ENCODE results near the gene ZNF503.

Gene ZNF503

GRCh38 chr10:75425291-75426079 lies 23.9 kb upstream of the ZNF503 start:
- no peak for TF ChIP-seq CTCF (IDR thresholded peaks at IDR 0.05; ENCODE audit: insufficient read depth, low read depth, low read length, missing control alignments)
- DNase-seq (ENCODE audit: low read depth) = no peak
- no peak overlapping the region for H3K4me3 ChIP-seq (ENCODE audit: low read depth, low read length)

GRCh38 chr10:75424571-75424970 lies 23.0 kb upstream of the ZNF503 start:
- H3K4me3 ChIP-seq (ENCODE audit: low read depth, low read length) = no peak overlapping the region
- TF ChIP-seq CTCF (IDR thresholded peaks at IDR 0.05; ENCODE audit: insufficient read depth, low read depth, low read length, missing control alignments) = no peak

GRCh38 chr10:75422913-75423312 lies 21.3 kb upstream of the ZNF503 start:
- TF ChIP-seq CTCF (IDR thresholded peaks at IDR 0.05; ENCODE audit: insufficient read depth, low read depth, low read length, missing control alignments) = no peak
- no peak overlapping the region for H3K4me3 ChIP-seq (ENCODE audit: low read depth, low read length)
- no peak for DNase-seq (ENCODE audit: low read depth)

More at GRCh38 chr10:75424571-75424970, 23.0 kb upstream of the ZNF503 start:
- no peak for DNase-seq (ENCODE audit: low read depth)

- no peak for DNase-seq (ENCODE audit: low read depth)
- no peak for TF ChIP-seq CTCF (IDR thresholded peaks at IDR 0.05; ENCODE audit: insufficient read depth, low read depth, low read length, missing control alignments)
Measured at GRCh38 chr10:75418712-75419111, 17.1 kb upstream of the ZNF503 start.

GRCh38 chr10:75418293-75418692 lies 16.7 kb upstream of the ZNF503 start:
- no peak for DNase-seq (ENCODE audit: low read depth)
- H3K4me3 ChIP-seq (ENCODE audit: low read depth, low read length) = no peak overlapping the region
- TF ChIP-seq CTCF (IDR thresholded peaks at IDR 0.05; ENCODE audit: insufficient read depth, low read depth, low read length, missing control alignments) = no peak

More at GRCh38 chr10:75418712-75419111, 17.1 kb upstream of the ZNF503 start:
- no peak overlapping the region for H3K4me3 ChIP-seq (ENCODE audit: low read depth, low read length)

GRCh38 chr10:75417522-75417927 lies 16.0 kb upstream of the ZNF503 start:
- no peak for TF ChIP-seq CTCF (IDR thresholded peaks at IDR 0.05; ENCODE audit: insufficient read depth, low read depth, low read length, missing control alignments)
- H3K4me3 ChIP-seq (ENCODE audit: low read depth, low read length) = no peak overlapping the region
- no peak for DNase-seq (ENCODE audit: low read depth)

- no peak overlapping the region for H3K4me3 ChIP-seq (ENCODE audit: low read depth, low read length)
- TF ChIP-seq CTCF (IDR thresholded peaks at IDR 0.05; ENCODE audit: insufficient read depth, low read depth, low read length, missing control alignments) = no peak
- DNase-seq (ENCODE audit: low read depth) = no peak
Measured at GRCh38 chr10:75414527-75414926, 13.0 kb upstream of the ZNF503 start.

Measured in GM12865 (cell line).